Heart left ventricle (tissue), 13 donors: ENCODE data around the gene AP3M1.

ENCODE experiments used
- CTCF ChIP-seq, 12 donors: fragments of 200-600 bp; sonication (generic) in 4 of 12; IDR thresholded peaks; one replicate each; pipeline versions ENCODE4 v1.5.0 to v1.8.0; 2018 to 2022; ENCODE audit warnings: antibody characterized with exemption in 12 of 12, mild to moderate bottlenecking in 5 of 12
- POLR2A ChIP-seq, 2 donors: fragments of 450-650 bp; IDR thresholded peaks; one replicate each; pipeline ENCODE4 v1.6.1; 2017; ENCODE audit warnings: antibody characterized with exemption in 2 of 2, mild to moderate bottlenecking in 2 of 2, moderate library complexity in 2 of 2
- donor health status: ischemic (EF 13 %, LVEDD 7.1; RV severe dilation, severe dysfunction).
- donor health status: DM: no; HTN: yes; CAD: no.
- donor health status: DM: no; HTN: no; CAD: no.
- donor health status: ischemic (EF 25% LVEDD 6.9; RV normal size, moderate dysfunction).
- donor health status: ischemic (EF 25% LVEDD 5.7; RV mildly dilated, moderate dysfunction).
- donor health status: ischemic (EF 35%, LVEDD 5.7; RV mildly dilated, moderate dysfunction).
- donor health status: nonischemic (EF 11% LVEDD 7.7; RV severe dilation, severe dysfunction).
- donor health status: DM: yes; HTN: yes; CAD: no.
- donor health status: PGD.
- donor health status: ischemic (EF 29% LVEDD 5.4; RV normal size, mild dysfunction).
- donor health status: nonischemic (EF 23%, LVEDD 6.1; RV moderate dilation, normal function).

DNA sequence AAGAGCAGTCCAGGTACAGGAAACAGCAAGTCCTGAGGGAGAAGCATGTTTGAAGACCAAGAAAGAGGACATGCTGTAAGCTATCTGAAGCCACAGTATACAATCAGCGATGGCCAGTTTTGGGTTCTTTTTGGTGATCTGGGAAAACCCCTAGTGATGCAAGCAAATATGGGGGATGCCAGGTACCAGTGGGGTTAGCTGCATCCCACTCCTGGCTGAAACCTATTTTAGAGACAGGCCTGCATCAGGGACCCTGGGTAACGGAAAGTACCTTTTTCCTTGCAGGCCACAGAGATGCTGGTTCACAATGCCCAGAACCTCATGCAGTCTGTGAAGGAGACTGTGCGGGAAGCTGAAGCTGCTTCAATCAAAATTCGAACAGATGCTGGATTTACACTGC, 32.9 kb downstream of the AP3M1 start:
- TF ChIP-seq CTCF (IDR thresholded peaks at IDR 0.05) (no peak), POLR2A (IDR thresholded peaks at IDR 0.05) (no peak)
